ENCODE measurements around the gene EXOC2.

Gene EXOC2

GRCh38 chr6:498795-499231 is 194.1 kb downstream of the EXOC2 start:
- DNase-seq (ENCODE audit: low spot score), result no peak

DNA sequence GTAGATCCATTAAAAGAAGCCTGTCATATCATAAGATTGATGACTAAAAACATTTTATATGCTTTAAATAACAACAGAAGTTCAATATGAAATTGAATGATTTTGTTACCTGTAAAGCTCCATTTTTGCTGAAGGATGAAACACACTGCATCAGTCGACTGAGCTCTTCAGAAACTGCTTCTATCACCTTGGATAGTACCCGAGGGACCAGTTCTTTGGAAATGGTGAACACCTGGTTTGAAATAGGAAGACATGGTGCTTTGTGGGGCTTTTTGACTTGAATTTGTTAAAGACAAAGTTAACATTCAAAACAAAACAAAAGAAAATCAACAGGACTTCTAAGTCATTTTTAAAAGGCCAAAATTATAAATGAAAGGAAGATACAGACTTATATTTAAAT is 195.7 kb downstream of the EXOC2 start:
- no peak for DNase-seq (ENCODE audit: low spot score)

DNA sequence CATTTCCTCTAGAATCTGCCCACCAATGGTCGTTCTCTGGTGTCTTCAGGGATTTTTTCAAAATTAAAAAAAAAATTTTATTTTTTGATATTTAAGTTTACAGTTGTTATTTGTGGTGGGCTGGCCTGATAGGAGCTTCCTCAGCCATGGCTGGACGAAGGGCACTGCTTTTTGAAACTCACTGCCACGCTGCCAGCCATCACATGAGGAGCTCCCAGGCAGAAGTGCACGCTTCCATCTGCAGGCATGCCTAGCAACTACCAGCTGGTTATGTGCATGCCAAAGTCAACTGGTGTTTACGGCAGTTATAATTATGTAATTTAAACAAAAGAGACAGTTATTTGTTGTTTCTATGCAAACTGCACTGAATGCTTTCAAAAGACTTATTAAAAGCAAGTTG is 196.3 kb downstream of the EXOC2 start:
- no peak for DNase-seq (ENCODE audit: low spot score)

DNA sequence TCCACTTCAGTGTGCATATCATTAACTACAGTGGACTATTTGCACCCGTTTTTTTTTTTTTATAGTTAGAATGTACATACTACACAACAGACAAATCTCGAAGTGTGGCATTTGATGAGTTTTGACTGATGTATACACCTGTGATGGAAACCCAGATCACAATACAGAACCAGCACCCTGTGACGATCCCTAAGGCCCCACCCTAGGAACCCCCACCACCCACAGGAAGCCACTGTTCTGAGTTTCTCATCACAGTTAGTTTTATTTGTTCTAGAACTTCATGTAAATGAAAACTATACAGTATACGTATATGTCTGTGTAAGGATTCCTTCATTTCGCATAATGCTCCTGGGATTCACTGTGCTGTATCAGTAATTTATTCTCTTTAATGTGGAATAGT is 198.5 kb downstream of the EXOC2 start:
- DNase-seq (ENCODE audit: low spot score), result no peak

- no peak for DNase-seq (ENCODE audit: low spot score)
Measured at GRCh38 chr6:493840-494239, 199.1 kb downstream of the EXOC2 start.

GRCh38 chr6:492816-493414 is 200.0 kb downstream of the EXOC2 start:
- no peak for DNase-seq (ENCODE audit: low spot score)

GRCh38 chr6:492178-492577 is 200.8 kb downstream of the EXOC2 start:
- no peak for DNase-seq (ENCODE audit: low spot score)

- no peak for DNase-seq (ENCODE audit: low spot score)
Measured at GRCh38 chr6:491233-491632, 201.7 kb downstream of the EXOC2 start.

GRCh38 chr6:490251-491037 is 202.5 kb downstream of the EXOC2 start:
- DNase-seq (ENCODE audit: low spot score), result no peak

GRCh38 chr6:489762-490161 is 203.2 kb downstream of the EXOC2 start:
- DNase-seq (ENCODE audit: low spot score), result no peak

DNA sequence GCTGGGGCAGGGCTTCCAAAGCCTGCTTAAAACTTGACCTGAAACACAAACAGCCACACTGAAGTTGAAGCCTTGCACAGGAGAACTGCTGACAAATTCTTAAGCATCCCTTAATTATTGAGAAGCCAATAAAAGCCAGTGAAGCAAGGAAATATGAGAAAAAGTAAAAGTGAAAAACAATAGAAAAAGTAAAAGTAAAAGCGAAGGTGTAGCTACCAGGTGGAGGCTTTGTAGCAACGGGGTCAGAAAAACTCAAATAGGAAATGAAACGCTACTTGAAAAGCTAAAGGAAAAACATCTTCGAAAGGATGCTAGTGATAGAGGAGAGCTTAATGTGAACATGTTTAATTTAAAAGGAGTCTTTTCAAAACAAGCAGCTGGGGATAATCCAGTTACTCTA is 203.9 kb downstream of the EXOC2 start:
- DNase-seq (ENCODE audit: low spot score), result no peak

GRCh38 chr6:487956-488355 is 205.0 kb downstream of the EXOC2 start:
- no peak for DNase-seq (ENCODE audit: low spot score)

GRCh38 chr6:485655-486170 is 207.2 kb downstream of the EXOC2 start:
- DNase-seq (ENCODE audit: low spot score), result no peak

DNA sequence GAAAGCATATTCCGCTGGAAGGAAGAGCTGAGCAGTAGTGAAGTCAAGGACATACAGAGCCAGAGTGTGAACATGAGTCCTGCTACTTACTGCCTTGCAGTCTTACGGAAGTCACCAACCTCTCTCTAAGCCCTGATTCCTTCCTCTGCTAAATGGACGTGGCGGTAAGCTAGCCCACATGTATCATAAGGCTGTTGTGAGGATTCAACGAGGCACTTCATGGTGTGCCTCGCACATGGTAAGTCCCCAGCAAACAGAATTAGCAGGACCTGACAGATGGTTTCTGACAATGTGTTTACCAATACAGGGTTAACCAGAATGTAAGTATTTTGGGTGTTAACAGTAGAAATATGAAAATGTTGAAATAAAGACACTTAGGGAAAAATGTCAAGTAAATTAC is 208.2 kb downstream of the EXOC2 start:
- DNase-seq (ENCODE audit: low spot score), result no peak

GRCh38 chr6:484086-484745 is 208.7 kb downstream of the EXOC2 start:
- DNase-seq (ENCODE audit: low spot score), result no peak

- DNase-seq (ENCODE audit: low spot score), result no peak
Measured at GRCh38 chr6:475314-475713, 217.6 kb downstream of the EXOC2 start.

DNA sequence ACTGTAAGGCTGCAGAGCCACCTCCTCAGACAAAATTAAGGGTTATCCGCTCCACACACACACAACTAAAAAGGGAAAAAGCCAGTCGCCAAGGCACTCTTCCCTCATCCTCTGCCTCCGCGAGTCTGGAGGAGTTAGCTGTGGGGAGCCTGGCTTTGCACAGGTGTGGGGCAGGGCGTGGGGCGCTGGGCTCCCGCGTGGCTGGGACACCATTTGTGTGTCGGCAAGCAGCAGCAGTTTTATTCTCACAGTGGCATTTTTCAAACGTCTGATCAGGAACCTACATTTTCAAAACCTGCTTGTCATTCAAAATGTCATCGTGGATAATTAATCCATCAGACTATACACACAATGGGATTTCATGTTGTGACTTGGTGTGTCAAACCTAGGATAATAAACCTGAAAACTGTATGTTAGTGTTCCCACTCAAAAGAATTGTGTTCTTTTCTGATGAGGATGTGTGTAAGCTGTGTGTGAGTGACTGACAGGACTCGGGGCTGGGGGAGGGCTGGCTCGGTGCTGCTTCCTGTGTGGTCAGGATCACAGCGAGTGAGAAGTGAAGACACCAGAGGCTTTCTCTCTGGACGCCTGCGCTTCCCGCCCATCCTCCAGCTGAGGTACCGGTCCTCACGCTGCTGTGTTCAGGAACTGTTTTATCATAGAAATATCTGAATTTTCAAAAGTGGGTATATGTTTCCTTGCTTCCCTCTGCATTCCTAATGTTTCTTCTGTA is 218.3 kb downstream of the EXOC2 start:
- DNase-seq (ENCODE audit: low spot score), result no peak

- DNase-seq (ENCODE audit: low spot score), result no peak
Measured at GRCh38 chr6:473768-474452, 219.0 kb downstream of the EXOC2 start.

- no peak for DNase-seq (ENCODE audit: low spot score)
Measured at GRCh38 chr6:473356-473755, 219.6 kb downstream of the EXOC2 start.

DNA sequence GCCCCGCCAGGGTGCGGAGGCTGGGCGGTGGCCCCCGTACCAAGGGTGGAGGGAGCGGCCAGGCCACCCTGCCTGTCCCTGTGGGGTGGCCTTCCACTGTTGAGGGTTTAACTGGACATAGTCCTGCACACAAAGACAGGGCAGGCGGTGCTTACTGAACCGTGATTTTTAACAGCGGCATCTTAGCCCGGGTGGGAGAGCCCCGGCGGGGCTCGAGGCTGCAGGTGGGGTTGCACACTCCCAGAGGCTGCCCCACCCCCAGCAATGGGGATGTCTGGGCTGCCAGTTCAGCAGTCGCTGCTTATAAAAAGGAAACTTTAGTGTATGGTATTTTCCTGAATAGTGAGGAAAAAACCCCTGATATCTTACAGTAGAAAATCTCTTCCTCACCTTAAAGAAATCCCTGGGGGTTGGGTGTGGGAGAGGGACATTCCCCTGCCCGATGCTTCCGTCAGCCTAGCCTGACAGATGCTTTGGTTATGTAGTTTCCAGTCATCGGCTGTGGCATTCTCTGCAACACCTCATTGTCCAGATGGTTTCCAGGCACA is 222.0 kb downstream of the EXOC2 start:
- no peak for DNase-seq (ENCODE audit: low spot score)
